AG04450 (cell line): ENCODE data around the gene DCST2. TPM values are rescaled to one million over a fixed set of nuclear protein-coding genes. Genes with fewer than 3 reads are reported as not detected.

Experiments used
- CTCF ChIA-PET: fragments of 300-600, 350-600 bp; formaldehyde crosslinking; extraction: SDS; loops from one replicate; lab custom pipeline; 2022; ENCODE audit warnings: antibody characterized with exemption, inconsistent platforms; lab: Charles Lee
- POLR2A ChIA-PET: fragments of 350-600 bp; formaldehyde crosslinking; extraction: SDS; loops from one replicate; lab custom pipeline; 2021; ENCODE audit warnings: antibody characterized with exemption, inconsistent platforms; lab: Yijun Ruan, JAX
- DNase-seq: peaks from one replicate; pipeline ENCODE4 v3.0.0-alpha.2; 2011; ENCODE audit warnings: low read depth, low spot score
- H3K27ac ChIP-seq: one replicate; pipeline ENCODE4 v1.5.1; 2012; ENCODE audit warnings: low read depth, low read length, control low read depth
- H3K27me3 ChIP-seq: one replicate; pipeline ENCODE4 v1.6.0; 2012; ENCODE audit warnings: low read length; ENCODE audit not compliant: control insufficient read depth, insufficient read depth
- H3K4me3 ChIP-seq: 2 replicates; pipeline ENCODE4 v1.5.1; 2011; ENCODE audit warnings: mild to moderate bottlenecking, low read depth, low read length, control low read depth
- H3K9me3 ChIP-seq: 2 replicates; pipeline ENCODE4 v1.5.1; 2012; ENCODE audit warnings: low read length; ENCODE audit not compliant: control insufficient read depth, insufficient read depth
- CTCF ChIP-seq: IDR thresholded peaks from 2 replicates; pipeline ENCODE4 v1.5.1; 2011; ENCODE audit warnings: low read depth, low read length, control low read depth, inconsistent platforms
- polyA minus RNA-seq: library from RNA; depleted of rRNA, polyadenylated mRNA; stranded (reverse); fragments of >200 nt; gene quantifications from 2 replicates; pipeline ENCODE4 v1.2.3, GENCODE V29; 2011; rRNA and poly(A)+ RNA removed
- polyA plus RNA-seq: library from polyadenylated mRNA; depleted of rRNA; stranded (reverse); fragments of >200 nt; gene quantifications from 2 replicates; pipeline ENCODE4 v1.2.3, GENCODE V29; 2011; rRNA removed

Gene DCST2
- 0.07 and 0.19 TPM in 2 replicates for polyA plus RNA-seq
- 0.09 and 0.39 TPM in 2 replicates for polyA minus RNA-seq

DNA sequence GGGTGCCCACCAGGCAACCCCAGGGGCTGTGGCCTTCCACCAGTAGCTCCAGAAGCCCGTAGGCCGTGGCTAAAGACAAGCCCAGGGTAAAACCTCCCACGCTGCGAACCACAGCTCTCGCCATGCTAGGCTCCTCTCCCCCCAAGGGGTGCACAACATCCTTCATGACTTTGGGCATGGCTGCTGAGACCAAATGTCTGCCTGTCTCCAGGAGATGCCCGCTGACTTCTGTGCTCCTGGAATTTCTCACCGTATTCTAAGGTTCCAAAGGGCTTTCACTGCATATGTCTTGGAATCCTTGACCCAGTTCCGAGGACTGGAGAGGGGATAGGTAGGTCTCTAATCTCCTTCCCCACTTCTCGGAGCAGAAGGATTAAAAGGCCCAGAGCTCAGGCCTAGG, at the start of gene DCST2, which contains the start of gene DCST1:
DCST2 (minus strand) TSS at position 258 of the 400 bp plus-strand sequence; CDS start at position 178, 80 bp downstream.
DCST1 (plus strand) TSS at position 301 of the 400 bp plus-strand sequence. CDS start 213 bp downstream, outside the sequence.
- ChIA-PET CTCF (interaction anchor here (1.7 kb wide), 1 partner anchor 16 kb away, joined by 7 read pairs; no protein-coding TSS in a partner anchor), POLR2A (no interaction called here)
- Histone ChIP-seq H3K27ac (no peak within 1 kb of the TSS), H3K4me3 (no peak within 1 kb of the TSS), H3K9me3 (no peaks in the 10 kb centered on the region), H3K27me3 (peaks cover 41% of the 10 kb centered on the region)
- no peak for TF ChIP-seq CTCF
- no peak for DNase-seq

GRCh38 chr1:155083052-155083541, 49.5 kb upstream of the DCST2 start:
- Histone ChIP-seq H3K27ac (no peak overlapping the region), H3K9me3 (no peaks in the 10 kb centered on the region; the same call in 1 of the 2 replicates), H3K27me3 (peaks cover 49% of the 10 kb centered on the region), H3K4me3 (no peak overlapping the region)
- POLR2A ChIA-PET: no interaction called here
- DNase-seq: no peak
- CTCF ChIA-PET: interaction anchor here (1.0 to 4.1 kb wide), 2 partner anchors 11 to 85 kb away, joined by 4 to 30 read pairs; no protein-coding TSS in a partner anchor
- no peak for TF ChIP-seq CTCF

DNA sequence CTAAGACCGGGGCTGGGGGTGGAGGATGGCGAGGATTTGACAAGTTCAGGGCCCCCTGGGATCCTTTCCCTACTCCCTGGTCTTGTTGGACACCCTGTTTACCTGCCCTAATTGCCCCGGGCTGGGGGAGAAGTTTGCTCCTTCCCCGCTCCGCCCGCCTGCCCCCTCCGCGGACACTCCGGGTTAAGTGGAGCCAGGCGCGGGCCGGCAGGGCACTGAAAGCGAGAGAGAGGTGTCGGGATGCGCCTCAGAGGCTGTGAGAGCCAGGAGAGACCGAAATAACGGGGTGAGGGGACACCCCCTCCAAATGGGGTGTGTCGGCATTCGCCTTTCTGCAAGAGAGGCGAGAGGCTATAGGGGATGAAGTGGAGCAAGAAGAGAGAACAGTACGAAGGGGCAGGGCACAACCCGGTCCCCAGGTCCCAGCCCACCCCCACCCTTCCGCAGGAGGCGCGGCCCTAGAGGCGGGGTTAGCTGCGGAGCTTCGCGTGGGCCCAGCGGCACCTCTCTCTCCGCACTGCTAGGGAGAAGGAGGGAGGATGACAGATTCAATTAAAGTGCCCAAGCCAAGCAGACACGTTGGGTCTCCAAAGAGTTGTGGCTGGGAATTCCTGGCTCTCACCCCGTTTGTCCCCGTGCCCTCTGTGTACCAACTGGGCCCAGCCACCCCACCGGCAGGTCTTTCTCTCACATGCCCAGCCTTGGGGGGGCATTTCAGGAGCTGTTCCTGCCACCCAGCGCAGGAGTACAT, 48.9 kb upstream of the DCST2 start:
- H3K27me3 ChIP-seq: peaks cover 55% of the 10 kb centered on the region
- no peak overlapping the region for H3K4me3 ChIP-seq
- CTCF ChIA-PET: interaction anchor here (4.1 kb wide), 1 partner anchor 86 kb away, joined by 30 read pairs; no protein-coding TSS in a partner anchor
- no peak for DNase-seq
- H3K27ac ChIP-seq: no peak overlapping the region
- POLR2A ChIA-PET: no interaction called here
- TF ChIP-seq CTCF: no peak
- H3K9me3 ChIP-seq: no peaks in the 10 kb centered on the region; the same call in 1 of the 2 replicates

DNA sequence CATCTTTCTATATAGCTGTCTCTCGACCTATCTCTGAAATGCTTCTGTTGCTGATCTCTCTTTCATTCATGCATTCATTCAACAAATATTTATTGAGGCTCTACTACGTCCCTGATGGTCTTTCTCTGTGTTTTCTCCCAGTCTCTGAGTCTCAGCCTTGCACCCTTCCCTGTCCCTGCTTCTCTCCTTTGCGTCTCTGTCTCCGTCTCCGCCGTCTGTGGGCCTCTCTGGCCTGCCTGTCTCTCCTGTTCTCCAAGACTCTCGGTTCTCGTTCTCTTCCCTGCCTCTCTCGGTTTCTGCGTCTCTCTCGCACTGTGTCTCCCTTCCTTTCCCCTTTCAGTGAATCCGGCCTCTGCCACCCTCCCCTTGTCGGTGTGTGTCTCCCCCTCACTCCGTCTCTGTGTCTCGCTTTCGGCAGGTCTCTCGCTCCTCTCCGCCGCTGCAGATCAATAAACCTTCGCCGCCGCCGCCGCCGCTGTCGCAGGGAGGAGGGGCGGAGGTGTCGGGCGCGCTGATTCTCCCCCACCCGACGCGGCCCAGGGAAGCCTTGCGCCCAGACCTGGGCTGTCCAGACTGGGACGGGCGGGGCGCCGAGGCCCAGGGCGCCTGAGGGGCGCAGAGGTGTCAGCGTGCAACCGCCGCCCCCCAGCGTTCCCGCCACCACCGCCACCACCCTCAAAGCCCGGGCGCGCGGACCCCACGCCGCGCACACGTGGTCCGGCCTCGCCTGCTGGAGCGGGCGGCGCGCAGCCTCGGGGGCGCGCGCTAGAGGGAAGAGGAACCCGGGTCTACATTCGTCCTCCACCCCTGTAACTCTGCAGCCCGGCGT, 48.1 kb upstream of the DCST2 start:
- Histone ChIP-seq H3K4me3 (no peak overlapping the region), H3K27ac (no peak overlapping the region), H3K9me3 (no peaks in the 10 kb centered on the region; the same call in 1 of the 2 replicates), H3K27me3 (peaks cover 55% of the 10 kb centered on the region)
- CTCF ChIA-PET: interaction anchor here (1.1 to 2.2 kb wide), 2 partner anchors 8 to 91 kb away, joined by 4 to 7 read pairs; partner anchors contain the start of gene KRTCAP2
- DNase-seq: no peak
- no peak for TF ChIP-seq CTCF
- POLR2A ChIA-PET: no interaction called here
